Coronary artery (tissue), 2 donors: ENCODE measurements around the gene RGS17.

ENCODE experiments used
- DNase-seq: peaks from one replicate; pipeline ENCODE4 v3.0.0-alpha.2; 2017; ENCODE audit warnings: low spot score
- H3K27ac ChIP-seq, 2 donors: fragments of 200-600 bp; sonication (generic); one replicate each; pipeline ENCODE4 v1.5.1; 2016 to 2019
- H3K4me3 ChIP-seq: fragments of 200-600 bp; sonication (generic); 2 replicates; pipeline ENCODE4 v1.5.1; 2016; ENCODE audit warnings: mild to moderate bottlenecking, moderate library complexity
- CTCF ChIP-seq: fragments of 200-600 bp; sonication (generic); IDR thresholded peaks from one replicate; pipeline ENCODE4 v1.5.1; 2019; ENCODE audit warnings: antibody characterized with exemption

The RGS17 gene

GRCh38 chr6:152957796-152958195 lies 173.3 kb downstream of the RGS17 start:
- Histone ChIP-seq H3K4me3 (no peak overlapping the region), H3K27ac (no peak overlapping the region)
- no peak for DNase-seq
- TF ChIP-seq CTCF = no peak
